Measurements from ENCODE around the gene SMIM24. TPM values are rescaled to one million over a fixed set of nuclear protein-coding genes. Genes with fewer than 3 reads are reported as not detected.

The SMIM24 gene
- total RNA-seq, 1 experiment from 2014 or later, result 0.36 TPM

DNA sequence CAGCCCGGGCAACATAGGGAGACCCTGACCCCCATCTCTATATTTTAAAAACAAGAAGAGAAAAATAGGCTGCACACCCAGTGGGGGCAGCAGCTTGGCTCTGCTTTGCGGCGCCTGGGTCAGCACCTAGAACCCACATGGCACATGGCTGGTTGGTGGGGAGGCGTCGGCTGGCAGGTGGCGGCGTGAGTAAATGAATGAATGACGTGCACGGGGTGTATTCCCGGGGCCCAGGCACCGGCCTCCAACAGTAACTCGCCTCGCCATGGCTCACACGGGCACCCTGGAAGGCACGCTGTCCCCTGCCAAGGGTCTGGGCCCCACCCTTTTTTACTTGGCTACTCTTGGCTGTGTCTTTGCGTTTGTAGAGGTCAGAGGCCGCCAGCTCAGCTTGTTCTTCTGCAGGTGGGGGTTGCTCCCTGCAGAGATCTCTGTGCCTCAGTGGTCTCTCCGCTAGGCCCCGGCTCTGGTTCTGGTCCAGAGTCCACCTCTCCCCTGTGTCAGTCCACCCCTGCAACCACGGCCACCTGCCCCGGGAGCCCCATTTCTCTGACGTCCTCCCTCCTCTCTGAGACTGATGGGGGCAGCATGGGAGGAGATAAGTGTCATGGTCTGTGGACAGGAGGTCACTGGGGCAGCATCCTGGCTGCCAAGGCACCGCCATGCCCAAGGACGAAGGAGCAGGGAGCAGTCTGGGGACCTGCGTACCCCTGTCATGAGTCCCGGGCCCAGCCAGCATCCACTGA is 31.4 kb upstream of the SMIM24 start:
- ChIA-PET CTCF (no interaction called here), POLR2A (ENCODE audit: unreplicated experiment) (no interaction called here)
- Histone ChIP-seq H2AFZ (ENCODE audit: low read length) (no peak overlapping the region), H3K9me2 (replicated peaks; ENCODE audit: low read length) (no peaks in the 10 kb centered on the region), H3K79me2 (ENCODE audit: low read length) (peaks cover 99% of the 10 kb centered on the region), H3K27me3 (ENCODE audit: low read length) (no peaks in the 10 kb centered on the region), H3K4me3 (ENCODE audit: low read length) (no peak overlapping the region), H3K36me3 (ENCODE audit: low read depth, low read length) (no peaks in the 10 kb centered on the region; the same call in 1 of the 2 replicates), H3K9ac (ENCODE audit: low read length) (no peak overlapping the region), H3F3A (ENCODE audit: low read length, unreplicated experiment) (no peaks in the 10 kb centered on the region), H4K20me1 (ENCODE audit: low read length) (peaks cover 37% of the 10 kb centered on the region; the same call in 1 of the 2 replicates), H3K4me2 (ENCODE audit: low read length) (no peak overlapping the region), H3K4me1 (ENCODE audit: insufficient read depth, low read length) (peaks cover 20% of the 10 kb centered on the region), H3K27ac (ENCODE audit: low read length) (no peak overlapping the region), H3K9me3 (ENCODE audit: low read length) (no peaks in the 10 kb centered on the region)
- ATAC-seq (no peak), DNase-seq (no peak)
- intact Hi-C loops (cut with micrococcal nuclease), result no loop called here
- no TSS peak for BruUV-seq (replicated peaks)
- TF ChIP-seq EZH2 (IDR thresholded peaks at IDR 0.05; ENCODE audit: low read length, unreplicated experiment), result no peak
- TF ChIP-seq EZH2phosphoT487 (IDR thresholded peaks at IDR 0.05; ENCODE audit: borderline replicate concordance, low read length), result no peak
- TF ChIP-seq, protein P1, sequence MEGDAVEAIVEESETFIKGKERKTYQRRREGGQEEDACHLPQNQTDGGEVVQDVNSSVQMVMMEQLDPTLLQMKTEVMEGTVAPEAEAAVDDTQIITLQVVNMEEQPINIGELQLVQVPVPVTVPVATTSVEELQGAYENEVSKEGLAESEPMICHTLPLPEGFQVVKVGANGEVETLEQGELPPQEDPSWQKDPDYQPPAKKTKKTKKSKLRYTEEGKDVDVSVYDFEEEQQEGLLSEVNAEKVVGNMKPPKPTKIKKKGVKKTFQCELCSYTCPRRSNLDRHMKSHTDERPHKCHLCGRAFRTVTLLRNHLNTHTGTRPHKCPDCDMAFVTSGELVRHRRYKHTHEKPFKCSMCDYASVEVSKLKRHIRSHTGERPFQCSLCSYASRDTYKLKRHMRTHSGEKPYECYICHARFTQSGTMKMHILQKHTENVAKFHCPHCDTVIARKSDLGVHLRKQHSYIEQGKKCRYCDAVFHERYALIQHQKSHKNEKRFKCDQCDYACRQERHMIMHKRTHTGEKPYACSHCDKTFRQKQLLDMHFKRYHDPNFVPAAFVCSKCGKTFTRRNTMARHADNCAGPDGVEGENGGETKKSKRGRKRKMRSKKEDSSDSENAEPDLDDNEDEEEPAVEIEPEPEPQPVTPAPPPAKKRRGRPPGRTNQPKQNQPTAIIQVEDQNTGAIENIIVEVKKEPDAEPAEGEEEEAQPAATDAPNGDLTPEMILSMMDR (conservative IDR thresholded peaks at IDR 0.05; ENCODE audit: low read depth, low read length), result no peak

GRCh38 chr19:3510727-3511126 is 30.4 kb upstream of the SMIM24 start:
- CTCF ChIA-PET, result no interaction called here
- no TSS peak for BruUV-seq (replicated peaks)

More at GRCh38 chr19:3510727-3511126, 30.4 kb upstream of the SMIM24 start:
- H3K27me3 ChIP-seq (ENCODE audit: low read length), result no peaks in the 10 kb centered on the region
- no peak overlapping the region for H2AFZ ChIP-seq (ENCODE audit: low read length)
- no peaks in the 10 kb centered on the region for H3F3A ChIP-seq (ENCODE audit: low read length, unreplicated experiment)
- no peak overlapping the region for H3K4me3 ChIP-seq (ENCODE audit: low read length)
- H3K9ac ChIP-seq (ENCODE audit: low read length), result no peak overlapping the region
- TF ChIP-seq EZH2 (IDR thresholded peaks at IDR 0.05; ENCODE audit: low read length, unreplicated experiment), result no peak
- no peak for TF ChIP-seq EZH2phosphoT487 (IDR thresholded peaks at IDR 0.05; ENCODE audit: borderline replicate concordance, low read length)
- TF ChIP-seq, protein P1 (conservative IDR thresholded peaks at IDR 0.05; ENCODE audit: low read depth, low read length), result no peak
- H3K79me2 ChIP-seq (ENCODE audit: low read length), result peaks cover 95% of the 10 kb centered on the region
- intact Hi-C loops (cut with micrococcal nuclease), result no loop called here
- H3K4me2 ChIP-seq (ENCODE audit: low read length), result no peak overlapping the region
- H3K9me3 ChIP-seq (ENCODE audit: low read length), result no peaks in the 10 kb centered on the region
- no peaks in the 10 kb centered on the region for H3K9me2 ChIP-seq (replicated peaks; ENCODE audit: low read length)
- ATAC-seq (no peak), DNase-seq (no peak)
- POLR2A ChIA-PET (ENCODE audit: unreplicated experiment), result no interaction called here
- H4K20me1 ChIP-seq (ENCODE audit: low read length), result peaks cover 28% of the 10 kb centered on the region; the same call in 1 of the 2 replicates
- H3K4me1 ChIP-seq (ENCODE audit: insufficient read depth, low read length), result peaks cover 21% of the 10 kb centered on the region
- H3K27ac ChIP-seq (ENCODE audit: low read length), result no peak overlapping the region
- no peaks in the 10 kb centered on the region; the same call in 1 of the 2 replicates for H3K36me3 ChIP-seq (ENCODE audit: low read depth, low read length)

Measured in PC-3 (cell line).